HepG2 (cell line): ENCODE data around the gene KRTAP3-2. TPM values are rescaled to one million over a fixed set of nuclear protein-coding genes. Genes with fewer than 3 reads are reported as not detected.

Experiments used
- FOXJ3 ChIP-seq: sonication (generic); formaldehyde crosslinking; IDR thresholded peaks from 2 replicates; pipeline ENCODE4 v1.4.0; 2020; ENCODE audit warnings: missing genetic modification reagents, mild to moderate bottlenecking, borderline replicate concordance
- HNRNPL ChIP-seq: fragments of 200-400 bp; formaldehyde crosslinking; IDR thresholded peaks from 2 replicates; pipeline ENCODE4 v1.6.1; 2017; ENCODE audit warnings: mild to moderate bottlenecking, low read depth, low read length
- KDM6A ChIP-seq: IDR thresholded peaks from 2 replicates; pipeline ENCODE4 v1.6.1; 2016; ENCODE audit warnings: low read depth
- ZNF234 ChIP-seq: sonication (generic); formaldehyde crosslinking; conservative IDR thresholded peaks from 2 replicates; pipeline ENCODE4 v1.5.1; 2020; ENCODE audit warnings: mild to moderate bottlenecking, missing genetic modification reagents
- ZNF761 ChIP-seq: sonication (generic); formaldehyde crosslinking; conservative IDR thresholded peaks from 2 replicates; pipeline ENCODE4 v1.4.0; 2020; ENCODE audit warnings: mild to moderate bottlenecking, missing genetic modification reagents
- ZNF777 ChIP-seq: sonication (generic); formaldehyde crosslinking; IDR thresholded peaks from 2 replicates; pipeline ENCODE4 v1.4.0; 2020; ENCODE audit warnings: missing genetic modification reagents
- polyA plus RNA-seq, 8 experiments: library from polyadenylated mRNA; depleted of rRNA in 3 of 8; stranded (reverse) in 7 of 8; unstranded in 1 of 8; fragments of >200 nt; fragmentation: Illumina TruSeq in 4 of 8; extraction: Trizol in 4 of 8; gene quantifications; 2 replicates each; pipeline versions ENCODE4 v1.2.1 to v1.2.3, GENCODE V29; 2011 to 2016; ENCODE audit warnings: low read depth in 4 of 8, missing spikeins in 1 of 8, mixed read lengths in 1 of 8; ENCODE audit not compliant: insufficient read depth in 1 of 8
- total RNA-seq, 5 experiments: library from RNA; depleted of rRNA; stranded (reverse); fragments of >200 nt; fragmentation: Illumina TruSeq; extraction: Trizol; gene quantifications; 2 replicates each; pipeline ENCODE4 v1.2.3, GENCODE V29; 2016; ENCODE audit warnings: low read depth in 1 of 5
- TF ChIP-seq, protein P1 (sequence below): sonication (generic); formaldehyde crosslinking; IDR thresholded peaks from 2 replicates; pipeline ENCODE4 v1.5.0; 2020; ENCODE audit warnings: mild to moderate bottlenecking, missing genetic modification reagents, borderline replicate concordance

The KRTAP3-2 gene
- total and polyA plus RNA-seq, 2 of the 13 experiments (the other 11 are each of a cell fraction or from before 2014, with no cell fraction given), result not detected

DNA sequence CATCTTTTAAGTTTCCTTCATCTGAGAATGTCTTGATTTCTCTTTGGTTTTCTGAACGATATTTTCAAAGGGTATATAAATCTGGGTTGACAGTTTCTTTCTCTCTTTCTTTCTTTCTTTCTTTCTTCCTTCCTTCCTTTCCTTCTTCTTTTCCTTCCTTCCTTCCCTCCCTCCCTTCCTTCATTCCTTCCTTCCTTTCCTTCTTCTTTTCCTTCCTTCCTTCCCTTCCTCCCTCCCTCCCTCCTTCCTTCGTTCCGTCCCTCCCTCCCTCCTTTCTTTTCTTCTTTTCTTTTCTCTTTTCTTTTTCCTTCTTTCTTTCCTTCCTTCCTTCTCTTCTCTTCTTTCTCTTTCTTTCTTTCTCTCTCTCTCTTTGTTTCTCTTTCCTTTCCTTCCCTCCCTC lies 25.3 kb downstream of the KRTAP3-2 start (continued):
- TF ChIP-seq, protein P1, sequence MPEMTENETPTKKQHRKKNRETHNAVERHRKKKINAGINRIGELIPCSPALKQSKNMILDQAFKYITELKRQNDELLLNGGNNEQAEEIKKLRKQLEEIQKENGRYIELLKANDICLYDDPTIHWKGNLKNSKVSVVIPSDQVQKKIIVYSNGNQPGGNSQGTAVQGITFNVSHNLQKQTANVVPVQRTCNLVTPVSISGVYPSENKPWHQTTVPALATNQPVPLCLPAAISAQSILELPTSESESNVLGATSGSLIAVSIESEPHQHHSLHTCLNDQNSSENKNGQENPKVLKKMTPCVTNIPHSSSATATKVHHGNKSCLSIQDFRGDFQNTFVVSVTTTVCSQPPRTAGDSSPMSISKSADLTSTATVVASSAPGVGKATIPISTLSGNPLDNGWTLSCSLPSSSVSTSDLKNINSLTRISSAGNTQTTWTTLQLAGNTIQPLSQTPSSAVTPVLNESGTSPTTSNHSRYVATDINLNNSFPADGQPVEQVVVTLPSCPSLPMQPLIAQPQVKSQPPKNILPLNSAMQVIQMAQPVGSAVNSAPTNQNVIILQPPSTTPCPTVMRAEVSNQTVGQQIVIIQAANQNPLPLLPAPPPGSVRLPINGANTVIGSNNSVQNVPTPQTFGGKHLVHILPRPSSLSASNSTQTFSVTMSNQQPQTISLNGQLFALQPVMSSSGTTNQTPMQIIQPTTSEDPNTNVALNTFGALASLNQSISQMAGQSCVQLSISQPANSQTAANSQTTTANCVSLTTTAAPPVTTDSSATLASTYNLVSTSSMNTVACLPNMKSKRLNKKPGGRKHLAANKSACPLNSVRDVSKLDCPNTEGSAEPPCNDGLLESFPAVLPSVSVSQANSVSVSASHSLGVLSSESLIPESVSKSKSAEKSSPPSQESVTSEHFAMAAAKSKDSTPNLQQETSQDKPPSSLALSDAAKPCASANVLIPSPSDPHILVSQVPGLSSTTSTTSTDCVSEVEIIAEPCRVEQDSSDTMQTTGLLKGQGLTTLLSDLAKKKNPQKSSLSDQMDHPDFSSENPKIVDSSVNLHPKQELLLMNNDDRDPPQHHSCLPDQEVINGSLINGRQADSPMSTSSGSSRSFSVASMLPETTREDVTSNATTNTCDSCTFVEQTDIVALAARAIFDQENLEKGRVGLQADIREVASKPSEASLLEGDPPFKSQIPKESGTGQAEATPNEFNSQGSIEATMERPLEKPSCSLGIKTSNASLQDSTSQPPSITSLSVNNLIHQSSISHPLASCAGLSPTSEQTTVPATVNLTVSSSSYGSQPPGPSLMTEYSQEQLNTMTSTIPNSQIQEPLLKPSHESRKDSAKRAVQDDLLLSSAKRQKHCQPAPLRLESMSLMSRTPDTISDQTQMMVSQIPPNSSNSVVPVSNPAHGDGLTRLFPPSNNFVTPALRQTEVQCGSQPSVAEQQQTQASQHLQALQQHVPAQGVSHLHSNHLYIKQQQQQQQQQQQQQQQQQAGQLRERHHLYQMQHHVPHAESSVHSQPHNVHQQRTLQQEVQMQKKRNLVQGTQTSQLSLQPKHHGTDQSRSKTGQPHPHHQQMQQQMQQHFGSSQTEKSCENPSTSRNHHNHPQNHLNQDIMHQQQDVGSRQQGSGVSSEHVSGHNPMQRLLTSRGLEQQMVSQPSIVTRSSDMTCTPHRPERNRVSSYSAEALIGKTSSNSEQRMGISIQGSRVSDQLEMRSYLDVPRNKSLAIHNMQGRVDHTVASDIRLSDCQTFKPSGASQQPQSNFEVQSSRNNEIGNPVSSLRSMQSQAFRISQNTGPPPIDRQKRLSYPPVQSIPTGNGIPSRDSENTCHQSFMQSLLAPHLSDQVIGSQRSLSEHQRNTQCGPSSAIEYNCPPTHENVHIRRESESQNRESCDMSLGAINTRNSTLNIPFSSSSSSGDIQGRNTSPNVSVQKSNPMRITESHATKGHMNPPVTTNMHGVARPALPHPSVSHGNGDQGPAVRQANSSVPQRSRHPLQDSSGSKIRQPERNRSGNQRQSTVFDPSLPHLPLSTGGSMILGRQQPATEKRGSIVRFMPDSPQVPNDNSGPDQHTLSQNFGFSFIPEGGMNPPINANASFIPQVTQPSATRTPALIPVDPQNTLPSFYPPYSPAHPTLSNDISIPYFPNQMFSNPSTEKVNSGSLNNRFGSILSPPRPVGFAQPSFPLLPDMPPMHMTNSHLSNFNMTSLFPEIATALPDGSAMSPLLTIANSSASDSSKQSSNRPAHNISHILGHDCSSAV (CRISPR knock-in tag), result no peak
- TF ChIP-seq ZNF777 (CRISPR knock-in tag) (no peak), FOXJ3 (no peak), HNRNPL (no peak), ZNF234 (CRISPR knock-in tag) (no peak), ZNF761 (CRISPR knock-in tag) (no peak), KDM6A (CRISPR knock-in tag) (no peak)
